ENCODE measurements around the gene NTN3. TPM values are rescaled to one million over a fixed set of nuclear protein-coding genes. Genes with fewer than 3 reads are reported as not detected.

The NTN3 gene
- total and polyA plus RNA-seq, 12 donors, result 0.16 to 1.5 (median 0.32) TPM; not detected in 3

DNA sequence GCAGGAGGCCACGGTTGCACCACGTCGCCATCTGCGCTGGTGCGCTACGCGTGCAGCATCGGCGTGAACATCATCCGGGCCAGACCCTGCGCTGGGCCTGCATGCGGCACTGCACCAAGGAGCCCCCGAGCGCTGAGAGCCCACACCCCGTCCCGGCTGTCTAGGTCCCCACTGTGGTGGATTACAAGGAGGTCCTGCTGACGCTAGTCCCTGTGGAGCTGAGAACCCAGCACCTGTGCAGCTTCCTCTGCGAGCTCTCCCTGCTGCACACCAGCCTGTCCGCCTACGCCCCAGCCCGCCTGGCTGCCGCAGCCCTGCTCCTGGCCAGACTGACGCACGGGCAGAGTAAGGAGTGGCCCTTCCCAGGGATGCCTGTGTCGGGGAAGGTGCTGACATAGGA lies 22.0 kb upstream of the NTN3 start:
- H3K9me3 ChIP-seq (replicated peaks in 1 of 3), result no peaks in the 10 kb centered on the region
- H3K27me3 ChIP-seq, result no peaks in the 10 kb centered on the region
- intact Hi-C loops (cut with DNase I), result loop anchor here in 1 of 2 donors (5.0 kb wide), 1 partner anchor 48 kb away; no protein-coding TSS in a partner anchor
- TF ChIP-seq, protein P1, sequence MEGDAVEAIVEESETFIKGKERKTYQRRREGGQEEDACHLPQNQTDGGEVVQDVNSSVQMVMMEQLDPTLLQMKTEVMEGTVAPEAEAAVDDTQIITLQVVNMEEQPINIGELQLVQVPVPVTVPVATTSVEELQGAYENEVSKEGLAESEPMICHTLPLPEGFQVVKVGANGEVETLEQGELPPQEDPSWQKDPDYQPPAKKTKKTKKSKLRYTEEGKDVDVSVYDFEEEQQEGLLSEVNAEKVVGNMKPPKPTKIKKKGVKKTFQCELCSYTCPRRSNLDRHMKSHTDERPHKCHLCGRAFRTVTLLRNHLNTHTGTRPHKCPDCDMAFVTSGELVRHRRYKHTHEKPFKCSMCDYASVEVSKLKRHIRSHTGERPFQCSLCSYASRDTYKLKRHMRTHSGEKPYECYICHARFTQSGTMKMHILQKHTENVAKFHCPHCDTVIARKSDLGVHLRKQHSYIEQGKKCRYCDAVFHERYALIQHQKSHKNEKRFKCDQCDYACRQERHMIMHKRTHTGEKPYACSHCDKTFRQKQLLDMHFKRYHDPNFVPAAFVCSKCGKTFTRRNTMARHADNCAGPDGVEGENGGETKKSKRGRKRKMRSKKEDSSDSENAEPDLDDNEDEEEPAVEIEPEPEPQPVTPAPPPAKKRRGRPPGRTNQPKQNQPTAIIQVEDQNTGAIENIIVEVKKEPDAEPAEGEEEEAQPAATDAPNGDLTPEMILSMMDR (IDR thresholded peaks at IDR 0.05), result no peak
- TF ChIP-seq POLR2A (IDR thresholded peaks at IDR 0.05), result no peak
- peaks cover 0 to 14% of the 10 kb centered on the region in 2 donors for H3K4me1 ChIP-seq (replicated peaks in 1 of 2)
- 90 to 98% (median 97%) methylated on average over 8 to 25 of the region's 25 CpGs for WGBS, 4 donors
- H3K36me3 ChIP-seq (replicated peaks in 1 of 2), result peaks cover 0 to 23% of the 10 kb centered on the region in 2 donors
- H3K27ac ChIP-seq, result no peak overlapping the region
- no peak overlapping the region for H3K4me3 ChIP-seq
- DNase-seq, result no peak

DNA sequence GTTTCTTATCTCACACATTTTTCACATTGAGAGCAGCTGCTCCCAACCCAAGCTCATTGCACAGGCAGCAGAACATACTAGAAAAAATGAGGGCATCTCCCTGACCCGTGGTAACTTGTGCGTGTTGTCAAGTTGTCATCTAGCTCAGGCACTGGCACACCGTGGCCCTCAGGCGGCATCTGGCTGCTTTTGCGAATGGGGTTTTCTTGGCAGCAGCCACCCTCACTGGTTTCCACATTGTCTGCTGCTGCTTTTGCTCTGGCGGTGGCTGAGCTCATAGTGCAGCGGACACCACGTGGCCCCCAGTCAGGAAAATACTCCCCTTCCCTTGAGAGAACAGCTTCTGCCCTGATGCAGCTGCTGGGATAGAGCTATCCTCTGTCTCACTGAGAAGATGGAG lies 20.6 kb upstream of the NTN3 start:
- TF ChIP-seq, protein P1 (IDR thresholded peaks at IDR 0.05), result no peak
- no peak for TF ChIP-seq POLR2A (IDR thresholded peaks at IDR 0.05)
- H3K36me3 ChIP-seq (replicated peaks in 1 of 2), result peaks cover 0 to 15% of the 10 kb centered on the region in 2 donors

DNA sequence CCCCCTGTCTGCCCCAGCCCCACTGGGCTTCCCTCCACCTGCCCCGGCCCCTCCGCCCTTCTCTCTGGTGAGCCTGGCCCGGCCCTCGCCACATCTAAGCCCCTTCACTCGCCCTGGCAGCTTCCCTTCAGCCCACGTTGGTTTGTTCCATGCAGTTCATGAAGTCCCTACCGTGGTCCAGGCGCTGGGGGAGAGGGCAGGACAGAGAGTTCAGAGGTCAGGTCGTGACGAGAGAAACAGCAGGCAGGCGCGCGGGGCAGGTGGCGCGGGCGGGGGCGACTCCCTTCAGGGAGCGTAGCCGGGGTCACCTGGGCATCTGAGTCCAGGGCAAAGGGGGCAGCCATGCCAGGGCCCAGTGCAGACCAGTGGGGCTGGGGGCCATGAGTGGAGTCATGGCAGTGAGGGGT lies 20.1 kb upstream of the NTN3 start:
- no peaks in the 10 kb centered on the region for H3K9me3 ChIP-seq (replicated peaks in 1 of 3)
- intact Hi-C loops (cut with DNase I), result no loop called here
- no peak overlapping the region for H3K27ac ChIP-seq
- no peak for DNase-seq
- peaks cover 0 to 12% of the 10 kb centered on the region in 2 donors for H3K36me3 ChIP-seq (replicated peaks in 1 of 2)
- WGBS, 4 donors, result 94 to 96% (median 95%) methylated on average over 17 to 19 of the region's 19 CpGs
- H3K4me1 ChIP-seq (replicated peaks in 1 of 2), result peaks cover 0 to 14% of the 10 kb centered on the region in 2 donors
- TF ChIP-seq, protein P1 (IDR thresholded peaks at IDR 0.05), result no peak
- TF ChIP-seq POLR2A (IDR thresholded peaks at IDR 0.05), result no peak
- no peaks in the 10 kb centered on the region for H3K27me3 ChIP-seq
- no peak overlapping the region for H3K4me3 ChIP-seq

More for the DNA sequence above, 20.6 kb upstream of the NTN3 start:
- Histone ChIP-seq H3K4me3 (no peak overlapping the region), H3K27ac (no peak overlapping the region), H3K27me3 (no peaks in the 10 kb centered on the region), H3K9me3 (replicated peaks in 1 of 3) (no peaks in the 10 kb centered on the region), H3K4me1 (replicated peaks in 1 of 2) (peaks cover 0 to 14% of the 10 kb centered on the region in 2 donors)
- intact Hi-C loops (cut with DNase I), result no loop called here
- no peak for DNase-seq
- WGBS, 4 donors, result 93 to 100% (median 94%) methylated on average over 3 to 8 of the region's 8 CpGs

DNA sequence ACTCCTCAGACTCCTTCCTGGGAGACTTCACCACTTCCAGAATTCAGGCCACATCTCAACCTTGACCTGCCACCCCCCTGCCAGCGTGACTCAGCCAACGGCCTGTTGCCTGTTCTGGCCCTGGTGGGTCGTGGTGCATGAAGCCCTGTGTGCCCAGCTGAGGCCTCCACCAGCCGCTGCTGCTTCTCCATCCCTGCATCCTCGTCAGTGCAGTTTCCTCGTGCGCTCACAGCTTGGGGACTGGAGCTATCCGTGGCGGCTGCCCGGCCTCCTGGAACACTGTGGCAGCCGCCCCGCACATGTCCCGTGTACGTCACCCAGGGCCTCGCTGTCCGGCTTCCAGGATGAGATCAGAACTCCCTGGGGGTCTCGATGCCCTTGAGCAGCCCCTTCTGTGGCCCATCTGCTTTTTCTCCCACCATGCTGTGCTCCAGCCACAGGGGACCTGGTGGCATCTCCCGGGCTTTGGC lies 19.2 kb upstream of the NTN3 start:
- peak in 5 of 7 donors; percentile 68 to 74 (median 69) for DNase-seq
- Histone ChIP-seq H3K27me3 (no peaks in the 10 kb centered on the region), H3K4me3 (no peak overlapping the region), H3K9me3 (replicated peaks in 1 of 3) (no peaks in the 10 kb centered on the region), H3K27ac (peak overlapping the region in 1 of 5 donors; percentile 16), H3K4me1 (replicated peaks in 1 of 2) (peaks cover 0 to 14% of the 10 kb centered on the region in 2 donors), H3K36me3 (replicated peaks in 1 of 2) (peaks cover 0 to 6% of the 10 kb centered on the region in 2 donors)
- 73 to 96% (median 88%) methylated on average over 12 to 18 of the region's 18 CpGs for WGBS, 4 donors
- TF ChIP-seq, protein P1 (IDR thresholded peaks at IDR 0.05), result no peak
- no peak for TF ChIP-seq POLR2A (IDR thresholded peaks at IDR 0.05)
- intact Hi-C loops (cut with DNase I), result no loop called here
